SK-N-SH treated with all-trans-retinoic acid at 6 μM for 48 hours (cell line): Measurements from ENCODE around the gene RAPGEF4.

Experiments used
- ARNTL ChIP-seq: fragments of 450-650 bp; formaldehyde crosslinking; IDR thresholded peaks from 2 replicates; pipeline ENCODE4 v1.5.0; 2020; ENCODE audit warnings: low read depth, mild to moderate bottlenecking, moderate library complexity, borderline replicate concordance
- OSR1 ChIP-seq: fragments of 250-450 bp; sonication (Bioruptor Pico); IDR thresholded peaks from 2 replicates; pipeline ENCODE4 v1.8.0; 2022; ENCODE audit warnings: moderate library complexity, mild to moderate bottlenecking, inconsistent platforms
- PATZ1 ChIP-seq: fragments of 250-450 bp; sonication (Bioruptor Pico); IDR thresholded peaks from 2 replicates; pipeline ENCODE4 v1.8.0; 2020; ENCODE audit warnings: mild to moderate bottlenecking, moderate library complexity, borderline replicate concordance
- RARB ChIP-seq: fragments of 250-450 bp; sonication (Bioruptor Pico); IDR thresholded peaks from 2 replicates; pipeline ENCODE4 v1.8.0; 2021; ENCODE audit warnings: mild to moderate bottlenecking, moderate library complexity
- TOX ChIP-seq: fragments of 250-450 bp; sonication (Bioruptor Pico); IDR thresholded peaks from 2 replicates; pipeline ENCODE4 v1.8.0; 2021; ENCODE audit warnings: mild to moderate bottlenecking, moderate library complexity, borderline replicate concordance
- ZFP3 ChIP-seq: fragments of 250-450 bp; sonication (Bioruptor Pico); IDR thresholded peaks from 2 replicates; pipeline ENCODE4 v1.5.0; 2020; ENCODE audit warnings: mild to moderate bottlenecking, moderate library complexity
- ZFP30 ChIP-seq: fragments of 450-650 bp; formaldehyde crosslinking; IDR thresholded peaks from 2 replicates; pipeline ENCODE4 v1.5.0; 2022; ENCODE audit warnings: mild to moderate bottlenecking, moderate library complexity

- TF ChIP-seq ARNTL: no peak
- no peak for TF ChIP-seq RARB (CRISPR knock-in tag)
- no peak for TF ChIP-seq ZFP3
- no peak for TF ChIP-seq PATZ1 (CRISPR knock-in tag)
- TF ChIP-seq OSR1 (CRISPR knock-in tag): no peak
- TF ChIP-seq ZFP30 (CRISPR knock-in tag): no peak
- no peak for TF ChIP-seq TOX (CRISPR knock-in tag)
Observed at GRCh38 chr2:172914341-172915008, 178.8 kb downstream of the RAPGEF4 start.
